ELF-1 (cell line): ENCODE data around the gene DNAJB8.

Source experiments
- DNase-seq: peaks from one replicate; pipeline ENCODE4 v3.0.0-alpha.2; 2016; ENCODE audit warnings: low read depth, low spot score

DNAJB8 gene

GRCh38 chr3:128468285-128468790 lies 1.6 kb upstream of the DNAJB8 start:
- no peak for DNase-seq

GRCh38 chr3:128464702-128465101 lies 2.0 kb downstream of the DNAJB8 start:
- DNase-seq, result no peak

GRCh38 chr3:128464188-128464587 lies 2.5 kb downstream of the DNAJB8 start:
- DNase-seq, result no peak

- DNase-seq, result no peak
These were observed 2.9 kb downstream of the DNAJB8 start for GRCh38 chr3:128463771-128464170.

- no peak for DNase-seq
These were observed 3.3 kb downstream of the DNAJB8 start for GRCh38 chr3:128463354-128463753.

- no peak for DNase-seq
These were observed 3.8 kb downstream of the DNAJB8 start for GRCh38 chr3:128462931-128463330.

- DNase-seq, result no peak
These were observed 4.3 kb downstream of the DNAJB8 start for GRCh38 chr3:128462341-128462910.

- no peak for DNase-seq
These were observed 5.0 kb downstream of the DNAJB8 start for GRCh38 chr3:128461731-128462130.

GRCh38 chr3:128459461-128459820 lies 7.2 kb downstream of the DNAJB8 start:
- no peak for DNase-seq

- no peak for DNase-seq
These were observed 7.8 kb downstream of the DNAJB8 start for GRCh38 chr3:128458746-128459460.

GRCh38 chr3:128457937-128458336 lies 8.8 kb downstream of the DNAJB8 start:
- DNase-seq, result no peak

GRCh38 chr3:128456776-128457715 lies 9.6 kb downstream of the DNAJB8 start:
- DNase-seq, result peak; percentile 71

GRCh38 chr3:128455786-128456748 lies 10.6 kb downstream of the DNAJB8 start:
- DNase-seq, result no peak

GRCh38 chr3:128455116-128455515 lies 11.6 kb downstream of the DNAJB8 start:
- no peak for DNase-seq

- DNase-seq, result no peak
These were observed 12.4 kb downstream of the DNAJB8 start for GRCh38 chr3:128454310-128454618.

GRCh38 chr3:128453501-128454309 lies 13.0 kb downstream of the DNAJB8 start:
- no peak for DNase-seq

- DNase-seq, result no peak
These were observed 13.9 kb downstream of the DNAJB8 start for GRCh38 chr3:128452678-128453275.

- no peak for DNase-seq
These were observed 14.6 kb downstream of the DNAJB8 start for GRCh38 chr3:128452120-128452519.

GRCh38 chr3:128449111-128449638 lies 17.5 kb downstream of the DNAJB8 start:
- DNase-seq, result no peak

GRCh38 chr3:128448491-128448890 lies 18.2 kb downstream of the DNAJB8 start:
- no peak for DNase-seq
